ENCODE results near the gene CANT1. TPM values are rescaled to one million over a fixed set of nuclear protein-coding genes. Genes with fewer than 3 reads are reported as not detected.
"Not testable (repeated sequence)": the region's sequence is repeated elsewhere in the genome, so short reads cannot be mapped to it uniquely, and the experiment has no call there.

CANT1 gene
- polyA plus RNA-seq, 1 donor: 35.9 TPM

DNA sequence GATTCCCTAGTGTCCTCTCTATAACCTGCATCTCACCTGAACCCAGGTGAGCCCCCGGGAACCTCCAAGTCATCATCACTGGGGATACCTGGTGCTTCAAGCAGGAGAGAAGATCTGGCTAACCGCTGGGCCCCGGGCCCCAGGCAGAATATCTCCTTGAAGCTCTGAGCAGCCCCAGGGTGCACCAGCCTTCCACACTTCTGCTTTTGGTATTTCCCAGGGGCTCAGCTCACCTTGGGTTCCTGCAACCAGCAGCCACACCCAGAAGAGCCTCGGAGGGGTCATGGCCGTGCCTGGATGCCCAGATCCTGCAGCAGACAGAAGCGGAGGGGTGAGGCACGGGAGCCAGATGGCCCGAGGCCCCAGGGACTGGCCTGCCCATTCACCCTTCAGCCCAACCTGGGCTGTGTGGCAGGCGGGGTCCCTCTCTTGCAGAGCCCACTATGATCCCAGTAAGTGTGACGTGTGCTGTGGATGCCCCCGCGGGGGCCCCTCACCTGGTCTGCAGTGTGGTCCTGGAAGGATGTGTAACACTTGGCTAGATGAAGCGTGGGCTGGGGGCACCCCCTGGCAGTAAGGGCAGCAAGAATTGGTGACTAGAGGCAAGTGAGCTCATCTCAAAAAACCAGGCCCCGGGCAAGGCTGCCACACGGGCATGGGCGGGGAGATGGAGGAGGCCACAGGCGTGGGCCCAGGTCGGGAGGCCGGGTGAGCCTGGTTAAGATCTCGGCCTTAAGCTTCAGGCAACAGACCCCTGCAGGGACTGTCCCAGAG is 32.5 kb downstream of the CANT1 start:
- DNase-seq: no peak

DNA sequence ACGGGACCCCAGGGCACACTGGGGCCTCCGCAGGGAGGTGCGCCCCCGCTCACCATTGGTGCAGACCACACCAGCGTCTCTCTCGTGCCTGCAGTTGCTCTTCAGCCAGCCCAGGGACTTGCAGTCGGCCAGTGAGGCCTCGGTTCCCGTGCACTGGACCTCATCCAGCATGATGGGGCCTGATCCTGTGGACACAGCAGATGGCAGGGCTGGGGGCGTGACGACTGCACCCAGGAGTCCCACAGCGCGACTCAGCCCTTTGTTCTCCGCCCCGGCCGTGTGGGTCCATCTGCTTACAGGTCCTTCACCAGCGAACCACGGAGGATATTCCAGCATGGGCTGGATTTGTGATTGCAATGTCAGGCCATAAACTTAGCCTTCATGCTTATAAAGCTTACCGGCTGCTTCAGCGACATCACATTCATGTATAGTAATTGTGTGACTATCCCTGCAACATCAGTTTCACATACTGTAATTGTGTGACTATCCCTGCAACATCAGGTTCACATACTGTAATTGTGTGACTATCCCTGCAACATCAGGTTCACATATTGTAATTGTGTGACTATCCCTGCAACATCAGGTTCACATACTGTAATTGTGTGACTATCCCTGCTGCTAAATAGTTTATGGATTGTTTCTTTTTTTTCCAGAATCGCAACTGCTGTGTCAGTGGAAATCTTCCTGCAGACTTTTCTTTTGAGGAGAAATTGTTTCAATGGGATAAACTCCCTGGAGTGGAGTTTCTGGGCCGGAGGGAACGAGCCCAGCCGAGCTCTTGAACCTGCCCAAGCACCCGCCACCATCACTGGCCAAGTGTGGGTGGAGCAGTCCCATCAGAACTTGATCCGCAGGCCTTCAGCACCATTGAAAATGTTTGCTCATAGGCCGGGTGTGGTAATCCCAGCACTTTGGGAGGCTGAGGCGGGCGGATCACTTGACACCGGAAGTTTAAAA is 34.7 kb downstream of the CANT1 start:
- DNase-seq: peak; percentile 82

DNA sequence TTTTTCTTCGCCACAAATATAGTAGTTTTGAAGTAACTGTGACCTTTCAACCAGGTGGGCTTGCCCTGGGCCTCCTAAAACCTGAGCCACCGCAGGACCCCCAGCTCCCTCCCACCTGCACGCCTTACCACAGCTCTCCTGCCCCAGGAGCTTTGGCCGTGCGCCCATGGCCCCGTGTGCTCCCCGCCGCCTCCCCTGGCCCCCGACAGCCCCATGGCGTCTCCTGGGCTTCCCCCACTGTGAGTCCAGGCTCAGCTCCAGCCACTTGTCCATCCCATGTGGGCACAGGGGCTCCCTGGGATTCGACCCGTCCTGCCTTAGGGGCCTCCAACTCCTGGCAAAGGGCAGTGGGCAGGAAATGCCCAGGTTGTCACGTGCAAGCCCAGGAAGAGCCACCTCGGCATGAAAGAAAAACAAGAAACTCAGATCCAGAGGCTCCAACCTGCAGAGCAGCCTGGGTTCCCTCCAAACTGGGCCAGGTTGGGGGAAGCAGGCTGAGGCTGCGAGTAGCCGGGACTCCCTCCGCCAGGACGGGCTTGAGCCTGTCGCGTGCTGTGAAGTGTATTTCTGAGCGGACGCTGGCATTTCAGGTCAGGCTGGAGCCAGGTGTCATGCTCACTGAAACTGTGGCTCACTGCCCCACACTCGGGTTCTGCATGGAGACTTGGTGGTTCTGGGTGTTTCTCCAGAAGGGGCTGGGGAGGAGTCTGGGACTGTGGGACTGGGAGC is 35.6 kb downstream of the CANT1 start:
- no peak for DNase-seq

DNA sequence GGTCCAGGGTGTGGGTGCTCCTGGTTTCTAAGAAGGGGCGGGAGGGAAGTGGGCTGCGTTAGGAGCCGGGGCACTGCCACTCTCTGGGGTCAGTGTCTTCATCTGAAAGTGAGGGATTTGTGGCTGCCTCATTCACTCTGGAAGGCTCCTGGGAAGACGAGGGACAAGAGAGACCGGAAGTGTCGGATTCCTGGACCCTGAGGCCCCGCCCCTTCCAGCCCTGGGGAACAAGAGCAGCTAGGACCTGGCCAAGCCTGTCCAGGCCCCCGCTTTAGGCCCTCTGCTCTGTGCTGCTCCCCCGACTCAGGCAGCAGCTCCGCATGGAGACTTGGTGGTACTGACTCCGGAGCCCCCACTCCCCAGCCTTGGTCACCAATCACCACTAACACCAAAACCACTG is 36.4 kb downstream of the CANT1 start:
- no peak for DNase-seq

- no peak for DNase-seq
Measured at GRCh38 chr17:78972507-78973105, 37.0 kb downstream of the CANT1 start.

DNA sequence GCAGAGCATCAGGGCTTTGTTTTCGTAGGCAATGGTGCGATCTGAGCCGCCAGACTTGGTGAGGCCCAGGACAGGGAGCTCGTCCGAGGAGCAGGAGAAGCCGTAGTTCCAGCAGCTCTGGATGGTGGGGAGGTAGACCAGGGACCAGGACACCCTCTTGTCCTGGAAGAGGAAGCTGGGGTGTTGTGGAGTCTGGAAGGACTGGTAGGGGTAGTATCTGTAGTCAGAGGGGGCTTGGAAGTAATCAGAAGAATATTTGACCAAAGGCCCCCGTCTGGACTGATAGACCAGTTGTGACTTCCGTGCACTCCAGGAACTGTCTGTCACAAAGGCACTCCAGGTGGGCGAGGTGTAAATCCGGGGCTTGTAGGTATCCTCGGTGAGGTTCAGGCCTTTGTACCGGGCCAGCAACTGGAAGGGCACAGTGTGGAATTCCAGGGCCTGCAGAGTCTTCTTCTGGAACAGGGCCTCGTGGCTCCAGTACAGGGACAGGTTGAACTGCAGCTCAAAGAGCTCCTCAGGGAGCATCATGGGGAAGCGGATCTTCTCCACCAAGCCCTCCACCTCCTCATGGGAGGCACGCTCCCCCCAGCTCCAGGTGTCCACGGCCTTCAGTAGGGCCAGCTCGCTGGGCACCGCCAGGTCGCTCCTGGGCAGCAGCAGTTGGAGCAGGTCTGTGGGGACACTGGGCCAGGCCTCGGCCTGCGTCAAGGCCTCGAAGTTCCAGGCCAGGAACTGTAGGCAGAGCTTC is 37.6 kb downstream of the CANT1 start:
- no peak for DNase-seq

DNA sequence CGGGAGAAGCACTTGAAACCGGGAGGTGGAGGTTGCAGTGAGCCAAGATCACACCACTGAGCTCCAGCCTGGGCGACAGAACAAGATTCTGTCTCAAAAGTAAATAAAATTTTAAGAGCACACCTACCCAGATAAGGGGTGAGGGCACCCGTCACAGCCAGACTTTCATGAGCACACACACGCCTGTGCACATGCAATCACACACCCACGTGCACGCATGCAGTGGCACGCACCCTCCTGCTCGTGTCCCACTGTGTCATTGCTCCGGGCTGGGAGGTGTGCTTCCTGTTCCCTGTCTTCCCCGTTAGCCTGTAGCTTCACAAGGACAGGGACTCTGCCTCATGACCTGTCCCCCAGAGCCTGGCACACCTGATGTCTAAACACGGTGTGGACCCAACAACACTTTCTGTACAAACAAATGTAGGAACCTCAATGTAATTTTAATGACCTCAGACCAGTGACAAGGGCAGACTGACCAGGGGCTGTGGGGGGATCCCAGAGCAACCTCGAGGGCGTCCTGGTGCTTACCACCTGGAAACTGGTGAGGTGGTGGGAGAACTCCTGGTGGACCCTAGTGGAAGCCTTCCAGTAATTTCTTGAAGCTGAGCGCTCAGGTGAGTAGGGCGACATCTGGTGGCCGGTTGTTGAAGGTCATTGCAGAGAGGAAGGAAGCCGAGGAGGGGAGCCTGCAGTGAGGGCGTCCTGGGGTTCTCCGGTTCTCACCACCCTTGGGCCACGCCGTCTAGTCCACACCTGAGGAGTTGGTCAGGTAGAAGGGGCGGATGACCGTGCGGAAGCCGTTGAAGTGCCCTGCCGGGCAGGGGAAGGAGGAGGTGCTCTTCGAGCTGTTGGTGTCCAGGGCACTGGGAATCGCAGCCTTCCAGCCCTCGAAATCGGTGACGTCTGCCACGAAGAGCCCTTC is 38.5 kb downstream of the CANT1 start:
- DNase-seq: peak; percentile 80

- no peak for DNase-seq
Measured at GRCh38 chr17:78969865-78970264, 39.7 kb downstream of the CANT1 start.

GRCh38 chr17:78967782-78968362 is 41.7 kb downstream of the CANT1 start:
- DNase-seq: no peak

- DNase-seq: no peak
Measured at GRCh38 chr17:78966910-78967600, 42.5 kb downstream of the CANT1 start.

- DNase-seq: no peak
Measured at GRCh38 chr17:78966123-78966813, 43.3 kb downstream of the CANT1 start.

DNA sequence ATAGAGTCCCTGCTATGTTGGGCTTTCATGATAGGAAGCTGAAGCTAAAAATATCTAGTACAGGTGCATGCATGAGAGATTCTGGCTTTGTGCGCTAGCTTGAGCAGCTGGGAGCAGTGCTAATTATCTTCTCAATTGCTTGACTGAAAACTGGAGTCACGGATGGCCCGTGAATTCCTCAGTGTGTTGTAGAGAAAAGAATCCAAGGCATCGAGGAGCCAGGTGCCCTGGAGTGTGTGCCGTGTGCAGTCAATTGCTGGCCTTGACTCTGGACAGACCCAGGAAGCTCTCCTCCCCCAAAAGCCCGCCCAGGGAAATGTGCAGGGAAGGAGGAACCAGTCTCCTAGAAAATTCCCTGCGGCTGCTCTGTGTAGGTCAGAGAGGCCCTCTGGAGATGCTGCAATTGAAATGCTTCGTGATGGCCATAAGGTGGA is 44.1 kb downstream of the CANT1 start:
- no peak for DNase-seq

DNA sequence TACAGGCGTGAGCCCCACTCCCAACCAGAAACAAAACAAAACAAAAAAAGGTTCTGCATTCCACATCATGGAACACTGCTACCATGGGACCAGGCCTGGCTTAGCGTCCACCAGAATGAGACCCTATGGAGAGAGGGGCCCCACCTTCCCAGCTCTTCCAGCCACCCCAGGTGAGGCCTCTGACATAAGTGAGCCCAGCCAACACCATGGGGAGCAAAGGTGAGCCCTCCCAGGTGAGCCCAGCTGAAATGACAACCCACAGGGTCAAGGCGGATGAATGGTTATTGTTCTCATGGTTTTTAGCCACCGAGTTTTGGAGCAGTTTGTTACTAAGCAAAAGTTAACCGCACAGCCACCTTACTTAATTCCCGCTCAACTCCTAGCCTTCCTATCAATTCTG is 46.2 kb downstream of the CANT1 start:
- DNase-seq: no peak

GRCh38 chr17:78962984-78963348 is 46.6 kb downstream of the CANT1 start:
- not testable (repeated sequence) for DNase-seq

DNA sequence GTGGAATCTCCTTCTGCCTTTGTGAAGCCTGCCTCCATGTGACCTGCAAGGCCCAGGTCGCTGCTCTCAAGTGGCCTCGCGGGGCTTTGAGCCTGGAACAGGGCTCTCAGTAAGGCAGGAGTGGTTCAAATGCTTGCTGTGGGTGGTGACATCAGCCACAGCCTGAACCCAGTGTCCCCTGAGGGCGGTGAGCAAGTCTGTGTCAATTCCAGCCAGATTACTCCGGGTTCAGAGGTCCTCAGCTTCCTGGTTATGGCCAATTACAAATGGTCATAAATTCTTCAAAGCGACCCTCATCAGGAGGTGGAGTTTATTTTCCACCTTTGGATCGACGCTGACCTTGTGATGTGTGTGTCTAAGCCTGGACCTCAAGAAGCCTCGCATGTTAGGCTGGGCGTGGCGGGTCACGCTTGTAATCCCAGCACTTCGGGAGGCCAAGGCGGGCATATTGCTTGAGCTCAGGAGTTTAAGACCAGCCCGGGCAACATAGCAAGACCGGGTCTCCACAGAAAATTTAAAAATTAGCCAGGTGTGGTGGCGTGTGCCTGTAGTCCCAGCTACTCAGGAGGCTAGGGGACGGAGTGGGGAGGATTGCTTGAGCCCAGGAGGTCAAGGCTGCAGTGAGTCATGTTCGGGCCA is 47.1 kb downstream of the CANT1 start:
- no peak for DNase-seq

DNA sequence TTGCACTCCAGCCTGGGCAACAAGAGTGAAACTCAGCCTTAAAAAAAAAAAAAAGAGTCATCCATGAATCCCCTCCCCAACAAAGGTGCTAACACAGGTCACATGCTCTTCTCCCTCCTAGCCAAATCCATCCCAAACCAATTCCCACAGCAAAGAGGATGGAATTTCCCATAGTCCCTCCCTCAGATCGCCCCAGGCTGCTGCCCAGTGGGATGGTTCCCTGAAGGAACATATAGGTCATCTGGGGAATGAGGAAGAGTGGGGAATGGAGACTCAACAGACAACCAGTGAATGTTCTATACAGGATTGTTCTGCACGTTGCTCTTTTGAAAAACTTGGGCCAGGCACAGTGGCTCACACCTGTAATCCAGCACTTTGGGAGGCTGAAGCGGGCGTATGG is 48.0 kb downstream of the CANT1 start:
- no peak for DNase-seq

GRCh38 chr17:78960928-78961327 is 48.6 kb downstream of the CANT1 start:
- no peak for DNase-seq

GRCh38 chr17:78959803-78960202 is 49.8 kb downstream of the CANT1 start:
- DNase-seq: no peak

All from hindlimb muscle (tissue), 1 donor.